Skeletal muscle tissue (tissue), 4 donors: ENCODE measurements around the gene MIEF2. TPM values are rescaled to one million over a fixed set of nuclear protein-coding genes. Genes with fewer than 3 reads are reported as not detected.
A peak's percentile ranks its signal among the peaks of the same experiment; 100 is the strongest.

Experiments
- H3K27ac ChIP-seq: one replicate; pipeline ENCODE4 v1.7.0; 2013; ENCODE audit warnings: mild to moderate bottlenecking, low read depth, low read length, inconsistent platforms
- H3K27me3 ChIP-seq, 3 donors: one replicate each; pipeline ENCODE4 v1.7.0; 2013; ENCODE audit warnings: low read length in 3 of 3; ENCODE audit not compliant: control insufficient read depth in 3 of 3, insufficient read depth in 3 of 3
- H3K36me3 ChIP-seq, 3 donors: one replicate each; pipeline ENCODE4 v1.7.0; 2013; ENCODE audit warnings: low read length in 3 of 3; ENCODE audit not compliant: control insufficient read depth in 3 of 3, insufficient read depth in 3 of 3
- H3K4me1 ChIP-seq, 3 donors: one replicate each; pipeline ENCODE4 v1.7.0; 2013; ENCODE audit warnings: low read length in 3 of 3, mild to moderate bottlenecking in 3 of 3; ENCODE audit not compliant: control insufficient read depth in 3 of 3, insufficient read depth in 3 of 3
- H3K4me3 ChIP-seq, 3 donors: one replicate each; pipeline ENCODE4 v1.7.0; 2013; ENCODE audit warnings: low read length in 3 of 3
- H3K9ac ChIP-seq, 3 donors: one replicate each; pipeline ENCODE4 v1.7.0; 2013; ENCODE audit warnings: low read length in 3 of 3, mild to moderate bottlenecking in 3 of 3, moderate library complexity in 2 of 3, low read depth in 1 of 3
- H3K9me3 ChIP-seq, 3 donors: one replicate each; pipeline ENCODE4 v1.7.0; 2013; ENCODE audit warnings: low read length in 3 of 3; ENCODE audit not compliant: control insufficient read depth in 3 of 3
- total RNA-seq: library from RNA; depleted of rRNA; stranded (reverse); fragments of >200 nt; gene quantifications from one replicate; pipeline ENCODE4 v1.2.3, GENCODE V29; 2014
- donor health status: Osteomylitis.

The MIEF2 gene
- total RNA-seq, 1 donor from 2014 or later, result 23.0 TPM

DNA sequence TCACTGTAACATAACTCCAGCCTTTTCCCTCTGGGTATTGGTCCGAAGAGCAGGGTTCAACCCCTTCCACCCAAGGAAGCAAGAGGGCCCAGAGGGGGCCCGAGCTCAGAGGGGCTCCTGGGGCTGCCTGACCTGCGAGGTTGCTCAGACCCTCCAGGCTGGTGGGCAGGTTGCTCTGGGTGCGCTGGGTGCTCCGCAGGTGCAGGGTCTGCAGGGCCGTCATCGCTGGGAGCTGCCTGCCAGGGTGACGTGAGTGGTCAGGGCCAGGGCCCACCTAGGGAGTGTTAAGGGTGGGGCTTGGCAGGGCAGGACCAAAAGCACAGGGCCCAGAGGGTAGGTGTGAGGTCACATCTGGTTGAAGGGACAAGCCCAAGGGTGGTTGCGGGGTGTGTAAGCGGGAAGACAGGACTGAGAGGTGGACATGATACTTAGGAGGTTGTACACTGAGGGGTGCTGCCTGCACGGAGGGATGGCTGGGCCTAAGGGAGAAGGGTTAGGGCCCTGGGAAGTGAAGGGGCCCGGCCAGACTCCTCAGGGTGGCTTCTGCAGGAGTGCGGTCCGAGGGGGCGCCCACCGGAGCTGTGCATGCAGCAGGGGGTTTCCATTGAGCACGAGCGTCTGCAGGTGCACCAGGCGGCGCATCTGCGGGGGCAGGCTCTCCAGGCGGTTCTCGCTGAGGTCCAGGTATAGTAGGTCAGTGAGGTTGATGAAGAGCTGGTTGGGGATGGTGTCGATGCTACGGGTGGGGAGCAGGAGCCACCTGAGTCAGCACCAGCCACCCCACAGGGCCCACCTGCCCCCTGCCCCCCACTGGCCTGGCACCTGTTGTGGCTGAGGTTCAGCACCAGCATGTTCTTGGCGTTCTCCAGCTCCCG, 6.3 kb upstream of the MIEF2 start:
- H3K9me3 ChIP-seq, result no peaks in the 10 kb centered on the region
- H3K4me3 ChIP-seq, result no peak overlapping the region
- no peak overlapping the region for H3K9ac ChIP-seq
- H3K27me3 ChIP-seq, result no peaks in the 10 kb centered on the region
- H3K4me1 ChIP-seq, result peaks cover 29 to 39% (median 37%) of the 10 kb centered on the region in 3 donors
- H3K27ac ChIP-seq, result no peak overlapping the region
- peaks cover 67 to 72% (median 71%) of the 10 kb centered on the region in 3 donors for H3K36me3 ChIP-seq

DNA sequence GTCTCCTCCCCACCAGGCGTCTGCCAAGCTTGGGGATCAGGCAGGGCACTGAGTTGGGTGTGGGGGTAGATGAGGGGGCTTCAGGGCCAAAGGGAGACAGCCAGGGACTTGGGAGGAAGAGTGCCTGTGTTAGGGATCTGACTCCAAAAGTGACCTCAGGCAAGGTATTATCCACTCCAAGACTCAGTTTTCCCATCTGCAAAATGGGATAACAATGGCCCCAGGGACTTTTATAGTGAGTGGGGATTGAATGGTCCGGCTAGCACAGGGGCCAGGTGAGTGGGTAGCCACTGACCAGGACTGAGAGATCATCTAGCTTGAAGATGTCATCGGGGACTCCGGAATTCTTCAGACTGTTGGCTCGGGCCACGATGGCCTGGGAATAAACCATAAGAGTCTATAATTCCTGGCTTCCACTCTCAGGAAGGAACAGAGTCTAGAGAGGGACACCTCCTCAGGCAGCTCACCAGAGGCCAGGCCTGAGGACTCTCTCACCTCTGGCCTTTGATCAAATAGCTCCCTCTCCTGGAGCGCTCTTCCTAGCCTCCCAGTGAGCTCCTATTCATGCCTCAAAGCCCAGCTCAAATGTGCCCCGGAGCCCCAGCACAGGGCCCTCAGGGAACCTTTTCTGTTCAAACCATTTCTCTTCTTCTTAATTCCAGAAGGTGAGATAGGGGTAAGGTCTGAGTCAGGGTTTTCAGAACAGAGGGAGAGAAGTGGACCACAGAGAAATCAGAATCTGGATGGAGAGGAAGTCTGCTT, 5.4 kb upstream of the MIEF2 start:
- H3K4me3 ChIP-seq, result no peak overlapping the region
- no peaks in the 10 kb centered on the region for H3K27me3 ChIP-seq
- no peak overlapping the region for H3K27ac ChIP-seq
- H3K9ac ChIP-seq, result no peak overlapping the region
- H3K4me1 ChIP-seq, result peaks cover 36 to 46% (median 43%) of the 10 kb centered on the region in 3 donors
- H3K9me3 ChIP-seq, result no peaks in the 10 kb centered on the region
- H3K36me3 ChIP-seq, result peaks cover 63 to 68% (median 67%) of the 10 kb centered on the region in 3 donors

DNA sequence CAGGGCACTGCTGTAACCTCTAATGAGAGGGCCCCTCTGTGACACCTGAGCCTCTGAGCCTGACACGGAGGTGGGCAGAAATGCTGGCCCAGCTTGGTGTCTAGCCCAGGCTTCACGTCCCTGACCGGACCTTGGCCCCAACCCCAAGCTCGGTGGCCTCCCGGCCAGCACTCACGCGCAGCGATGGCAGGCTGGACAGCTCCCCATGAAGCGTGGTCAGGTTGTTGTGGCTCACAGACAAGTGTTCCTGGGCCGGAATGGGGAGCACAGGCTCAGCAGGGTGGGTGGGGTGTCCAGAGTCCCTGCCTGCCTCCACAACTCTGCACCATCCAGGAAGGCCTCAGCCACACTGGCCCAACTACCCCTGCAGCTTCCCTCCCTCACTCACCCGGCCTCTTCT, 4.1 kb upstream of the MIEF2 start:
- peaks cover 40 to 53% (median 47%) of the 10 kb centered on the region in 3 donors for H3K4me1 ChIP-seq
- H3K36me3 ChIP-seq, result peaks cover 50 to 55% (median 55%) of the 10 kb centered on the region in 3 donors
- H3K27ac ChIP-seq, result peak overlapping the region; percentile 98

DNA sequence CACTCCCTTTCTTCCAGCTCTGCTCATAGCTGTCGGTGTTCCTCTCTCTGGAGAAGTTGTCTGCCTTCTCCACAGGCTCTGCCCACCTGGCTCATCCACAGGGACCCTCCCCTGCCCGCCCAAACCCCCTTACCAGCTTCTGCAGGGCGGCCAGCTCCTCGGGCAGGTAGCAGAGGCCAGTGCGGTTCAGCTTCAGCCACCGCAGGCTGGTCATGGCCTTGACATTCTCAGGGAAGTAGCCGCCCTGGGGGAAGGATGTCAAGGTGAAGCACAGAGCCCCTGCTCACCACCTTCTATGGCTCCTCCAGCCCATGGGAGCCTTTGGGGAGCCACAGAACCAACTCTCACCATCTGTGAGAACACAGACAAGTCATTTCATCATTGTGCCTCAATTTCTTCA, 3.7 kb upstream of the MIEF2 start:
- Histone ChIP-seq H3K27me3 (no peaks in the 10 kb centered on the region), H3K36me3 (peaks cover 46 to 52% (median 50%) of the 10 kb centered on the region in 3 donors), H3K9ac (peak overlapping the region; percentile 54 to 97 (median 97)), H3K27ac (peak overlapping the region; percentile 98), H3K9me3 (no peaks in the 10 kb centered on the region), H3K4me1 (peaks cover 44 to 57% (median 51%) of the 10 kb centered on the region in 3 donors), H3K4me3 (peak overlapping the region; percentile 63 to 95 (median 82))

More for the DNA sequence above, 4.1 kb upstream of the MIEF2 start:
- H3K4me3 ChIP-seq, result peak overlapping the region in 2 of 3 donors; percentile 63 to 82
- no peaks in the 10 kb centered on the region for H3K9me3 ChIP-seq
- H3K9ac ChIP-seq, result peak overlapping the region; percentile 50 to 97 (median 54)
- H3K27me3 ChIP-seq, result no peaks in the 10 kb centered on the region

DNA sequence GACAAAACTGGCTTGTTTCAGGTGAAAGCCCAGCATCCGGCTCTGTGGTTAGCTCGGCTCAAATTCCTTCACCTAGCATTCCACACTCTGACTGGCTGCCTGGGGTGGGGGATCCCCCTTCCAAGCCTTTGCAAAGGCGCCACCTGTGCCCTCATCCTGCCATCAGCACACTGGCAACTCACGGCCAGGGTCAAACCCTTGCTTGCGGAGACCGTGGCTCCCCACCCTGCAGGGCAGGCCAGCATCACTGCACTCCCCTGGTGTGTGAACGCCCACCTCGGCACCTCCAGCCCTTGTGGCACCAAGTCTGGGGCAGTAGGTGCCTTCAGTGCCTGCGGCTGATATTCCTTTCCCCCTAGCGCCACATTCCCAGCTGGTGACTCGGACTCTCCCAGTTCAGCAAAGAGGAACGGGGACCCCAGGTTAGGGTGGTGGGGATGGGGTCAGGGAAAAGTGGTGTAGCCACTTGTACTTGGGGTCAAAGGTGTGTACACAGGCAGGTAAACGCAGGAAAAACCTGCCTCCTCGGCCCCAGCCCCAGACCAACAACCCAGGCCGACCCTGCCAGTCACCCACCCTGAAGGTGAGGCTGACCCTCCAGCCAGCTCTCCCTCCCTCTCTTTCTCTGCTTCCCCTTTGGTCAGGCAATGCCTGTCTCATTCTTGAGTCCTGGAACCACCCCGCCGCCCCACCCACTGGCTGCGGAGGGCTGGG, 3.0 kb upstream of the MIEF2 start:
- Histone ChIP-seq H3K9me3 (no peaks in the 10 kb centered on the region), H3K9ac (peak overlapping the region; percentile 92 to 97 (median 97)), H3K27ac (peak overlapping the region; percentile 98), H3K4me1 (peaks cover 50 to 63% (median 57%) of the 10 kb centered on the region in 3 donors), H3K27me3 (no peaks in the 10 kb centered on the region), H3K4me3 (peak overlapping the region; percentile 82 to 95 (median 94)), H3K36me3 (peaks cover 41 to 50% (median 44%) of the 10 kb centered on the region in 3 donors)

DNA sequence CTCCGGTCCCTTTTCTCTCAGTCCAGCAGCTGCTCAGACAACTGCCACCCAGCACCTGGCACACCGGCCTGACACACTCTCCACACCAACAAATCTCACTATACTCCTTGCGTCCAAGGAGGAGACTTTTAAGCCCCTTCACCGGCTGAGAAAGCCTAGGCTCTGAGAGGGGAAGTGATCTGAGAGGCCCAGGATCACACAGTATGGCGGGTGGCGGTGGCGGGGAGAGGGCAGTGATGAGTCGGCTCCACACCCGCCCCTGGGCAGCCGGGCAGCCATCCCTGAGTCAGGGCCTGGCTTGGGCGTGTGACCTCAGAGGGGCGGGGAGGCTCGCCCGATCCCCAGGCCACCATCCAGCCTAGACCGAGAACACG, 2.5 kb upstream of the MIEF2 start:
- Histone ChIP-seq H3K9me3 (no peaks in the 10 kb centered on the region), H3K4me3 (peak overlapping the region; percentile 82 to 95 (median 94)), H3K4me1 (peaks cover 56 to 69% (median 63%) of the 10 kb centered on the region in 3 donors), H3K36me3 (peaks cover 39 to 50% (median 41%) of the 10 kb centered on the region in 3 donors), H3K9ac (peak overlapping the region; percentile 92 to 97 (median 97)), H3K27ac (peak overlapping the region; percentile 98), H3K27me3 (no peaks in the 10 kb centered on the region)

DNA sequence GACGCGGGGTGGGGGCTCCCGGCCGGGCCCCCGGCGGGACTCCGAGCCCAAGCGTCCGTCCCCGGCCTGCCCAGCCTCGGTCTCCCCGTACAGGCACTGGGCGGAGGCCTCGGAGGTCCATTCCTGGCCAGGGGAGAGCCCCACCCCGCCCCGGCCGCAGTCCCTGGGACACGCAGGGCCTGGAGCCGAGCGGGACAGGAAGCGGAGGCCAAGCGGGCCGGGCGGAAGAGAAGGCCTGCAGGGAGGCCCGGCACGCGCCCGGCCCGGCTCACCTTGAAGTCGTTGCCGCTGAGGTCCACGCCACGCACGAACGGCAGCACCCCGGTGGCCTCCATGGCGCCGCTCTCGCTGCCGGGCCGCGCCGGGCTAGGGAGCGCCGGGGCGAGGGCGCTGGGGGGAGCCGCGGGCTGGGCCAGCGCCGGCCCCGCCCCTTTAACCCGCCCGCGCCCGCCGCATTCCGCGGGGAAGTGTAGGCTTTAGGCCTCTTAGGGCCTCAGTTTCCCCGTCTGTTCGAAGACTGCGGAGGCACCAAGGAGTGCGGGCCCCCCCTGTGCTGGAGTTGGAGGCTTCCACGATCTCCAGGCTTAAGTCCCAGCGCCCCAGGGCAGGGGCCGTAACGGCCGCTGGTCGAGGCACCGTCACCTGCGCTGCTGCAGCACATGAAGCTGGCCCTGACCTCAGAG, 2.0 kb upstream of the MIEF2 start, which contains the start of gene FLII:
Gene FLII (minus strand): TSS at position 383 of the 683 bp plus-strand sequence. CDS start 48 bp downstream, at position 335.
- Histone ChIP-seq H3K9me3 (no peaks in the 10 kb centered on the region), H3K9ac (peak within 1 kb of the TSS; percentile 92 to 100 (median 97)), H3K27ac (peak within 1 kb of the TSS; percentile 100), H3K36me3 (peaks cover 39 to 50% (median 41%) of the 10 kb centered on the region in 3 donors), H3K4me3 (peak within 1 kb of the TSS; percentile 93 to 95 (median 94)), H3K4me1 (peaks cover 61 to 69% (median 66%) of the 10 kb centered on the region in 3 donors), H3K27me3 (no peaks in the 10 kb centered on the region)

DNA sequence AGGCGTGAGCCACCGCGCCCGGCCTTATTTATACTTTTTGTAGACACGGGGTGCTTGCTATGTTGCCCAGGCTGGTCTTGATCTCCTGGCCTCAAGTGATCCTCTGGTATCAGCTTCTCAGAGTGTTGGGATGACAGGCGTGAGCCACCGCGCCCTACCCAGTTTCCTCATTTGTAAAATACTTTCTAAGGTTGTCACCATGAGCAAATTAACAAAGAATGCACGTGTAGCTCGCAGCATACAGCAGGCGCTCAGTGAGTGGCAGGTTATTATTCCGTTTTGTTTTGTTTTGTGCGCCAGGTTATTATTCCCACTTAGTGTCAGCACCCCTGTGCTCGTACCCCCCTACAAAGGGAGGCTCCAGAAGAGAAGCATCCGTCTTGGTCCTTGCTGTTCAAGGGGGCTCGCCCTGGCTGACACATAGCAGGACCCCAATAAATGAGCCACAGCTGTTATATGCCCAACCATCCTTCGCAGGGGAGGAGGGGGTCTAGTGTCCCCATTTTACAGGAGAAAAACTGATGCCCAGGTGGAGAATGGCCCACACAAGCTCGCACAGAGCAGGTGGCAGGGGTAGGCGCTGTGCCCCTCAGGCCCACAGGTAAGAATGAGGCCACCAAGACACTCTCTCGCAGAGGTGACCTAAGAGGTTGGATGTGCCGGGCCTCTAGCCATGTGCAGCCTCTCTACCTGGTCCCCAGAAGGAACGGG, 686 bp upstream of the MIEF2 start:
- peak overlapping the region; percentile 100 for H3K27ac ChIP-seq
- peaks cover 67 to 77% (median 77%) of the 10 kb centered on the region in 3 donors for H3K4me1 ChIP-seq

More for the DNA sequence above, 686 bp upstream of the MIEF2 start:
- peaks cover 39 to 50% (median 41%) of the 10 kb centered on the region in 3 donors for H3K36me3 ChIP-seq
- H3K4me3 ChIP-seq, result peak overlapping the region; percentile 56 to 93 (median 92)
- H3K9me3 ChIP-seq, result no peaks in the 10 kb centered on the region
- H3K27me3 ChIP-seq, result no peaks in the 10 kb centered on the region
- peak overlapping the region; percentile 83 to 100 (median 100) for H3K9ac ChIP-seq
